ENCODE results near the gene TDRD6.

TDRD6 gene

GRCh38 chr6:46657642-46658041, 30.0 kb upstream of the TDRD6 start:
- no peak overlapping the region for H2AFZ ChIP-seq
- no peak overlapping the region for H3K4me3 ChIP-seq (ENCODE audit: low read depth, low read length)
- H3K4me1 ChIP-seq, result peaks cover 9% of the 10 kb centered on the region
- TF ChIP-seq CTCF (IDR thresholded peaks at IDR 0.05), result no peak
- H3K79me2 ChIP-seq, result no peaks in the 10 kb centered on the region
- H3K9ac ChIP-seq, result no peak overlapping the region
- H3K4me2 ChIP-seq (ENCODE audit: low read length), result no peak overlapping the region
- no peak overlapping the region for H3K27ac ChIP-seq
- H3K9me3 ChIP-seq (ENCODE audit: control insufficient read depth, low read length), result no peaks in the 10 kb centered on the region
- H3K36me3 ChIP-seq (ENCODE audit: control insufficient read depth, insufficient read depth, low read length), result no peaks in the 10 kb centered on the region
- H3K27me3 ChIP-seq (ENCODE audit: control insufficient read depth, insufficient read depth, low read length), result no peaks in the 10 kb centered on the region

- Histone ChIP-seq H3K27me3 (ENCODE audit: control insufficient read depth, insufficient read depth, low read length) (no peaks in the 10 kb centered on the region), H3K36me3 (ENCODE audit: control insufficient read depth, insufficient read depth, low read length) (no peaks in the 10 kb centered on the region), H3K4me2 (ENCODE audit: low read length) (no peak overlapping the region), H3K79me2 (no peaks in the 10 kb centered on the region), H3K9me3 (ENCODE audit: control insufficient read depth, low read length) (no peaks in the 10 kb centered on the region), H2AFZ (no peak overlapping the region), H3K4me3 (ENCODE audit: low read depth, low read length) (no peak overlapping the region), H3K4me1 (no peaks in the 10 kb centered on the region), H3K9ac (no peak overlapping the region), H3K27ac (no peak overlapping the region)
- no peak for TF ChIP-seq CTCF (IDR thresholded peaks at IDR 0.05)
These were observed 26.2 kb upstream of the TDRD6 start for GRCh38 chr6:46661483-46661882.

- Histone ChIP-seq H3K36me3 (ENCODE audit: control insufficient read depth, insufficient read depth, low read length) (no peaks in the 10 kb centered on the region), H3K27me3 (ENCODE audit: control insufficient read depth, insufficient read depth, low read length) (no peaks in the 10 kb centered on the region), H3K4me1 (no peaks in the 10 kb centered on the region), H2AFZ (no peak overlapping the region), H3K9me3 (ENCODE audit: control insufficient read depth, low read length) (no peaks in the 10 kb centered on the region), H3K4me2 (ENCODE audit: low read length) (no peak overlapping the region), H3K4me3 (ENCODE audit: low read depth, low read length) (no peak overlapping the region), H3K79me2 (no peaks in the 10 kb centered on the region), H3K27ac (no peak overlapping the region), H3K9ac (no peak overlapping the region)
- TF ChIP-seq CTCF (IDR thresholded peaks at IDR 0.05), result no peak
These were observed 20.3 kb upstream of the TDRD6 start for GRCh38 chr6:46667377-46667776.

- H3K36me3 ChIP-seq (ENCODE audit: control insufficient read depth, insufficient read depth, low read length), result no peaks in the 10 kb centered on the region
These were observed 13.3 kb upstream of the TDRD6 start for GRCh38 chr6:46674410-46674809.

More at GRCh38 chr6:46674410-46674809, 13.3 kb upstream of the TDRD6 start:
- H3K9me3 ChIP-seq (ENCODE audit: control insufficient read depth, low read length), result no peaks in the 10 kb centered on the region
- no peaks in the 10 kb centered on the region for H3K79me2 ChIP-seq
- no peak for TF ChIP-seq CTCF (IDR thresholded peaks at IDR 0.05)
- H3K4me3 ChIP-seq (ENCODE audit: low read depth, low read length), result no peak overlapping the region
- H2AFZ ChIP-seq, result no peak overlapping the region
- H3K9ac ChIP-seq, result no peak overlapping the region
- H3K4me2 ChIP-seq (ENCODE audit: low read length), result no peak overlapping the region
- no peaks in the 10 kb centered on the region for H3K4me1 ChIP-seq
- H3K27me3 ChIP-seq (ENCODE audit: control insufficient read depth, insufficient read depth, low read length), result no peaks in the 10 kb centered on the region
- H3K27ac ChIP-seq, result no peak overlapping the region
